SK-N-SH treated with all-trans-retinoic acid at 6 μM for 48 hours (cell line): ENCODE data around the gene TRIM10.

Source experiments
- ATAC-seq: fragments of 200-7000 bp; cut with Tn5 transposase; 3 replicates; pipeline ENCODE4 v1.9.1; 2020; ENCODE audit warnings: mild to moderate bottlenecking, moderate library complexity
- ARNTL ChIP-seq: fragments of 450-650 bp; formaldehyde crosslinking; IDR thresholded peaks from 2 replicates; pipeline ENCODE4 v1.5.0; 2020; ENCODE audit warnings: low read depth, mild to moderate bottlenecking, moderate library complexity, borderline replicate concordance
- BACH2 ChIP-seq: fragments of 250-450 bp; sonication (Bioruptor Pico); IDR thresholded peaks from 2 replicates; pipeline ENCODE4 v1.9.0; 2021; ENCODE audit warnings: mild to moderate bottlenecking, borderline replicate concordance
- CSDC2 ChIP-seq: fragments of 250-450 bp; sonication (Bioruptor Pico); IDR thresholded peaks from 2 replicates; pipeline ENCODE4 v1.5.0; 2020; ENCODE audit warnings: mild to moderate bottlenecking, moderate library complexity
- GLIS3 ChIP-seq: fragments of 250-450 bp; sonication (Bioruptor Pico); IDR thresholded peaks from 2 replicates; pipeline ENCODE4 v1.5.0; 2020; ENCODE audit warnings: mild to moderate bottlenecking, moderate library complexity
- ISL1 ChIP-seq: fragments of 250-450 bp; sonication (Bioruptor Pico); IDR thresholded peaks from 2 replicates; pipeline ENCODE4 v2.1.2; 2022; ENCODE audit warnings: mild to moderate bottlenecking, moderate library complexity
- OSR1 ChIP-seq: fragments of 250-450 bp; sonication (Bioruptor Pico); IDR thresholded peaks from 2 replicates; pipeline ENCODE4 v1.8.0; 2022; ENCODE audit warnings: moderate library complexity, mild to moderate bottlenecking, inconsistent platforms
- PPARA ChIP-seq: fragments of 250-450 bp; sonication (Bioruptor Pico); IDR thresholded peaks from 2 replicates; pipeline ENCODE4 v1.5.0; 2020; ENCODE audit warnings: mild to moderate bottlenecking, borderline replicate concordance
- TCF4 ChIP-seq: fragments of 250-450 bp; sonication (Bioruptor Pico); IDR thresholded peaks from 2 replicates; pipeline ENCODE4 v1.8.0; 2021; ENCODE audit warnings: mild to moderate bottlenecking, moderate library complexity, borderline replicate concordance
- TOX ChIP-seq: fragments of 250-450 bp; sonication (Bioruptor Pico); IDR thresholded peaks from 2 replicates; pipeline ENCODE4 v1.8.0; 2021; ENCODE audit warnings: mild to moderate bottlenecking, moderate library complexity, borderline replicate concordance
- ZC3H10 ChIP-seq: fragments of 250-450 bp; sonication (Bioruptor Pico); IDR thresholded peaks from 2 replicates; pipeline ENCODE4 v1.5.1; 2021; ENCODE audit warnings: mild to moderate bottlenecking, moderate library complexity
- ZFP3 ChIP-seq: fragments of 250-450 bp; sonication (Bioruptor Pico); IDR thresholded peaks from 2 replicates; pipeline ENCODE4 v1.5.0; 2020; ENCODE audit warnings: mild to moderate bottlenecking, moderate library complexity
- ZNF565 ChIP-seq: fragments of 450-650 bp; formaldehyde crosslinking; conservative IDR thresholded peaks from 2 replicates; pipeline ENCODE4 v1.5.0; 2020; ENCODE audit warnings: low read depth, mild to moderate bottlenecking, moderate library complexity
- ZNF70 ChIP-seq: fragments of 450-650 bp; formaldehyde crosslinking; IDR thresholded peaks from 2 replicates; pipeline ENCODE4 v1.5.0; 2020; ENCODE audit warnings: mild to moderate bottlenecking, moderate library complexity
- ZNF8 ChIP-seq: fragments of 450-650 bp; formaldehyde crosslinking; IDR thresholded peaks from 2 replicates; pipeline ENCODE4 v1.5.0; 2020; ENCODE audit warnings: mild to moderate bottlenecking, moderate library complexity
- TF ChIP-seq, protein P1 (sequence below): fragments of 250-450 bp; sonication (Bioruptor Pico); IDR thresholded peaks from 2 replicates; pipeline ENCODE4 v1.8.0; 2020; ENCODE audit warnings: mild to moderate bottlenecking, moderate library complexity, borderline replicate concordance
- TF ChIP-seq, protein P2 (sequence below): fragments of 250-450 bp; sonication (Bioruptor Pico); IDR thresholded peaks from 2 replicates; pipeline ENCODE4 v1.5.1; 2021; ENCODE audit warnings: mild to moderate bottlenecking, moderate library complexity
- TF ChIP-seq, protein P3 (sequence below): fragments of 250-450 bp; sonication (Bioruptor Pico); IDR thresholded peaks from 2 replicates; pipeline ENCODE4 v1.8.0; 2021; ENCODE audit warnings: low read depth, mild to moderate bottlenecking, moderate library complexity, borderline replicate concordance
- TF ChIP-seq, protein P4 (sequence below): fragments of 250-450 bp; sonication (Bioruptor Pico); IDR thresholded peaks from 2 replicates; pipeline ENCODE4 v1.5.0; 2020; ENCODE audit warnings: mild to moderate bottlenecking, moderate library complexity

Gene TRIM10

DNA sequence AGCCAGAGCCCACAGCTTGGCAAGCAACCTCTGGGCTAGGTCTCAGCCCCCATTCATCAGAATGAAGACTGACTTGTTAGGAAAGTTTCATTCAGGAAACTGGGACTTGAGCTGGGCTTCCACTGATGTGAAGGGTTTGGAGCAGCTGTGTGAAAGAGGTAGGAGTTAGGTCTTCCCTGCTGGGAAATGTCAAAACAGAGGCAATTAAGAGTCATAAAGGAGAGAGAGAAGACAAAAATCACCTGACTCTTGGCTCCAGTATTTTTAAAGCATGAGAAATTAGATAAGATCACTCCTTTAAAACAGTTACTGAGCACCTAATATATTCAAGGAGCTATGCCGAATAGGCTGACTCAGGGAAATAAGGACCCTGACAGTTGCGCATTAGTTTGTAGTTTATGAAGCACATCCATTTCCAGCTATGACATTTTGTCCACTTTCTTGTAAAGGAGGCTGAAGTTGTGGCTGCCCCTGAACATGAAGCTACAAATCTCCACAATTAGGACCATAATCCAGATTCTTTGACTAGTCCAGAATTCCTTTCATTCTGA lies 29.0 kb downstream of the TRIM10 start (continued):
- TF ChIP-seq, protein P1, sequence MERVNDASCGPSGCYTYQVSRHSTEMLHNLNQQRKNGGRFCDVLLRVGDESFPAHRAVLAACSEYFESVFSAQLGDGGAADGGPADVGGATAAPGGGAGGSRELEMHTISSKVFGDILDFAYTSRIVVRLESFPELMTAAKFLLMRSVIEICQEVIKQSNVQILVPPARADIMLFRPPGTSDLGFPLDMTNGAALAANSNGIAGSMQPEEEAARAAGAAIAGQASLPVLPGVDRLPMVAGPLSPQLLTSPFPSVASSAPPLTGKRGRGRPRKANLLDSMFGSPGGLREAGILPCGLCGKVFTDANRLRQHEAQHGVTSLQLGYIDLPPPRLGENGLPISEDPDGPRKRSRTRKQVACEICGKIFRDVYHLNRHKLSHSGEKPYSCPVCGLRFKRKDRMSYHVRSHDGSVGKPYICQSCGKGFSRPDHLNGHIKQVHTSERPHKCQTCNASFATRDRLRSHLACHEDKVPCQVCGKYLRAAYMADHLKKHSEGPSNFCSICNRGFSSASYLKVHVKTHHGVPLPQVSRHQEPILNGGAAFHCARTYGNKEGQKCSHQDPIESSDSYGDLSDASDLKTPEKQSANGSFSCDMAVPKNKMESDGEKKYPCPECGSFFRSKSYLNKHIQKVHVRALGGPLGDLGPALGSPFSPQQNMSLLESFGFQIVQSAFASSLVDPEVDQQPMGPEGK (CRISPR knock-in tag) = no peak
- TF ChIP-seq, all 23 proteins: peak for 0

DNA sequence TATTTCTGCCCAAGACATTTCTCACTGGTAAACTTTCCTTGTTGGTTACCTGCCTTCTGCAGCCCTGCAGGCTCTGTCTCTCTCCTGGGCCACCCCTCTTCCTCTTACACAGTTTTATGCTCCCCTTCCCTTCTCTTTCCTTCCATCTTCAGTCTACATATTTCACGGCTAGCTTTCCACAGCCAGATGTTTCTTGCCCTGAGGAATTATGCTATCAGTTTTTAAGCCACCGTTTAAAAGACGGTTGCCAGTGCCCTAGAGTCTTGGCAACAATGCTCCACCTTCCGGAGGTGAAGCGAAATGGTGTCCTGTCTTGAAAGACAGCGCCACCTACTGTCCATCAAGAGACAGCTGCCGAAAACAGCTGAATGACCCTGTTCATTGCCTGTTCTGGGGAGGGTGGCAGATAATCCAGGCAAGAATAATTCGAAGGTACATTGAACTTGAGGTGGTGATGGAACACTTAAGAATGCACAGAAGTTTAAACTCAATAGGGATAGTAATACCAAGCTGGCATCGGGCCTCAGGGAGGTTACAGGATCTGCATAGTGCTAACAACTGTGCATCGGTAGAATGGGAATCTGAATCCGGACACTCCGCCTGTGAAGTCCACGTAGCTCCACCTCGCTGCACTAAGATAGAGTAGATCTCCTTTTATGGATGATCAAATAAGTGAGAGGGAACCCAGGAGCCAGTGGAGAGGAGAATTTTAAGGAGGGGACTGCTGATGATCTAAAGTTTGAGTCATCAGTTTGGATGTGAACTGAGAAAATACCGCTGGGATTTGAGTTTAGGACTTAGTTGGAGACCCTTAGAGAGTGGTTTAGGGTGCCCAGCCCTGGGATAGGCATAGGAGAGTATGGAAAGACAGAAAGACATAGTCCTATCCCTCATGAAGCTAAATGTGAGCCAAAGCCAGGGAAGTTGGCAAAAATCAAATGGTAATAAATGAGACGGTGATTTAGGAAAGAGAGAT lies 29.8 kb downstream of the TRIM10 start:
- no peak for TF ChIP-seq TOX (CRISPR knock-in tag)
- TF ChIP-seq, protein P2, sequence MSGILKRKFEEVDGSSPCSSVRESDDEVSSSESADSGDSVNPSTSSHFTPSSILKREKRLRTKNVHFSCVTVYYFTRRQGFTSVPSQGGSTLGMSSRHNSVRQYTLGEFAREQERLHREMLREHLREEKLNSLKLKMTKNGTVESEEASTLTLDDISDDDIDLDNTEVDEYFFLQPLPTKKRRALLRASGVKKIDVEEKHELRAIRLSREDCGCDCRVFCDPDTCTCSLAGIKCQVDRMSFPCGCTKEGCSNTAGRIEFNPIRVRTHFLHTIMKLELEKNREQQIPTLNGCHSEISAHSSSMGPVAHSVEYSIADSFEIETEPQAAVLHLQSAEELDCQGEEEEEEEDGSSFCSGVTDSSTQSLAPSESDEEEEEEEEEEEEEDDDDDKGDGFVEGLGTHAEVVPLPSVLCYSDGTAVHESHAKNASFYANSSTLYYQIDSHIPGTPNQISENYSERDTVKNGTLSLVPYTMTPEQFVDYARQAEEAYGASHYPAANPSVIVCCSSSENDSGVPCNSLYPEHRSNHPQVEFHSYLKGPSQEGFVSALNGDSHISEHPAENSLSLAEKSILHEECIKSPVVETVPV (CRISPR knock-in tag) = no peak
- peak; percentile 97 for ATAC-seq

DNA sequence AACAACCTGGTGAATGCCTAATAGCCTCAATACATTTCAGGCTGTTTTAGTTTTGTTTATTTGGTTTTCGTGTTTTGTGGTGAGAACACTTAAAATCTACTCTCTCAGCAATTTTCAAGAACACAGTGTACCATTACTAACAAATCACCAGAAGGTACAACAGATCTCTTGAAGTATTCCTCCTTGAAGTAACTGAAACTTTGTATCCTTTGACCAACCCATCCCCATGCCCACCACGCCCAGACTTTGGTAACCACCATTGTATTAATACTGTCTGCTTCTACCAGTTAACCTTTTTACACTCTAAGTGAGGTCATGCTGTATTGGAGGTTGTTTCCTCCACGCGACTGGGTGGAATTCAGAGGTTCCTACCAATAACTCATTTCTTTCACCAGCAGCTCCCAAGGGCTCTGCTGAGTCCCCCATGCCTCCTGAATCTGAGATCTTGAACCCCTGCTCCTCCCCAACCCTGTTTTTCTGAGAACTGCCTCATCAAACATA lies 30.8 kb downstream of the TRIM10 start:
- TF ChIP-seq ARNTL (CRISPR knock-in tag) = no peak
- TF ChIP-seq, protein P3, sequence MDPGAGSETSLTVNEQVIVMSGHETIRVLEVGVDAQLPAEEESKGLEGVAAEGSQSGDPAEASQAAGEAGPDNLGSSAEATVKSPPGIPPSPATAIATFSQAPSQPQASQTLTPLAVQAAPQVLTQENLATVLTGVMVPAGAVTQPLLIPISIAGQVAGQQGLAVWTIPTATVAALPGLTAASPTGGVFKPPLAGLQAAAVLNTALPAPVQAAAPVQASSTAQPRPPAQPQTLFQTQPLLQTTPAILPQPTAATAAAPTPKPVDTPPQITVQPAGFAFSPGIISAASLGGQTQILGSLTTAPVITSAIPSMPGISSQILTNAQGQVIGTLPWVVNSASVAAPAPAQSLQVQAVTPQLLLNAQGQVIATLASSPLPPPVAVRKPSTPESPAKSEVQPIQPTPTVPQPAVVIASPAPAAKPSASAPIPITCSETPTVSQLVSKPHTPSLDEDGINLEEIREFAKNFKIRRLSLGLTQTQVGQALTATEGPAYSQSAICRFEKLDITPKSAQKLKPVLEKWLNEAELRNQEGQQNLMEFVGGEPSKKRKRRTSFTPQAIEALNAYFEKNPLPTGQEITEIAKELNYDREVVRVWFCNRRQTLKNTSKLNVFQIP = no peak
- TF ChIP-seq TOX (CRISPR knock-in tag) = no peak
- no peak for TF ChIP-seq ZNF70 (CRISPR knock-in tag)
- TF ChIP-seq ZNF565 (CRISPR knock-in tag) = no peak
- TF ChIP-seq CSDC2 (CRISPR knock-in tag) = no peak
- no peak for TF ChIP-seq ZNF8 (CRISPR knock-in tag)
- TF ChIP-seq, protein P2 (CRISPR knock-in tag) = no peak
- TF ChIP-seq ISL1 = no peak
- no peak for TF ChIP-seq ZFP3 (CRISPR knock-in tag)
- no peak for TF ChIP-seq PPARA (CRISPR knock-in tag)
- TF ChIP-seq BACH2 = no peak
- no peak for TF ChIP-seq TCF4 (CRISPR knock-in tag)
- no peak for TF ChIP-seq ZC3H10
- TF ChIP-seq, protein P4, sequence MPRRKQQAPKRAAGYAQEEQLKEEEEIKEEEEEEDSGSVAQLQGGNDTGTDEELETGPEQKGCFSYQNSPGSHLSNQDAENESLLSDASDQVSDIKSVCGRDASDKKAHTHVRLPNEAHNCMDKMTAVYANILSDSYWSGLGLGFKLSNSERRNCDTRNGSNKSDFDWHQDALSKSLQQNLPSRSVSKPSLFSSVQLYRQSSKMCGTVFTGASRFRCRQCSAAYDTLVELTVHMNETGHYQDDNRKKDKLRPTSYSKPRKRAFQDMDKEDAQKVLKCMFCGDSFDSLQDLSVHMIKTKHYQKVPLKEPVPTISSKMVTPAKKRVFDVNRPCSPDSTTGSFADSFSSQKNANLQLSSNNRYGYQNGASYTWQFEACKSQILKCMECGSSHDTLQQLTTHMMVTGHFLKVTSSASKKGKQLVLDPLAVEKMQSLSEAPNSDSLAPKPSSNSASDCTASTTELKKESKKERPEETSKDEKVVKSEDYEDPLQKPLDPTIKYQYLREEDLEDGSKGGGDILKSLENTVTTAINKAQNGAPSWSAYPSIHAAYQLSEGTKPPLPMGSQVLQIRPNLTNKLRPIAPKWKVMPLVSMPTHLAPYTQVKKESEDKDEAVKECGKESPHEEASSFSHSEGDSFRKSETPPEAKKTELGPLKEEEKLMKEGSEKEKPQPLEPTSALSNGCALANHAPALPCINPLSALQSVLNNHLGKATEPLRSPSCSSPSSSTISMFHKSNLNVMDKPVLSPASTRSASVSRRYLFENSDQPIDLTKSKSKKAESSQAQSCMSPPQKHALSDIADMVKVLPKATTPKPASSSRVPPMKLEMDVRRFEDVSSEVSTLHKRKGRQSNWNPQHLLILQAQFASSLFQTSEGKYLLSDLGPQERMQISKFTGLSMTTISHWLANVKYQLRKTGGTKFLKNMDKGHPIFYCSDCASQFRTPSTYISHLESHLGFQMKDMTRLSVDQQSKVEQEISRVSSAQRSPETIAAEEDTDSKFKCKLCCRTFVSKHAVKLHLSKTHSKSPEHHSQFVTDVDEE (CRISPR knock-in tag) = no peak
- TF ChIP-seq GLIS3 (CRISPR knock-in tag) = no peak
- TF ChIP-seq, protein P1 (CRISPR knock-in tag) = no peak
- TF ChIP-seq OSR1 = no peak
- ATAC-seq = no peak
